Measurements from ENCODE around the gene TTN. TPM values are rescaled to one million over a fixed set of nuclear protein-coding genes. Genes with fewer than 3 reads are reported as not detected.

Gene TTN
- total RNA-seq, 2 experiments from 2014 or later = 0.02 to 0.19 TPM

GRCh38 chr2:178733975-178734374 is 73.2 kb downstream of the TTN start:
- Histone ChIP-seq H3K79me2 (ENCODE audit: insufficient read depth, low read depth, low read length) (no peaks in the 10 kb centered on the region), H3K36me3 (ENCODE audit: insufficient read depth, low read length) (no peaks in the 10 kb centered on the region), H3K27ac (ENCODE audit: low read depth, low read length, poor library complexity, severe bottlenecking) (no peak overlapping the region), H3K4me1 (ENCODE audit: insufficient read depth, low read length, poor library complexity, severe bottlenecking) (no peaks in the 10 kb centered on the region), H4K20me1 (ENCODE audit: insufficient read depth, low read length) (no peaks in the 10 kb centered on the region), H3K4me3 (ENCODE audit: low read depth, low read length, poor library complexity, severe bottlenecking) (no peak overlapping the region), H3K4me2 (ENCODE audit: low read length) (no peak overlapping the region), H2AFZ (ENCODE audit: low read length) (no peak overlapping the region), H3K9me2 (ENCODE audit: insufficient read depth, low read length) (no peaks in the 10 kb centered on the region), H3K9me3 (ENCODE audit: low read length) (no peaks in the 10 kb centered on the region)
- TF ChIP-seq CTCF (conservative IDR thresholded peaks at IDR 0.05; ENCODE audit: low read length) (no peak), EZH2phosphoT487 (IDR thresholded peaks at IDR 0.05; ENCODE audit: borderline replicate concordance, low read depth, low read length) (no peak)
- ChIA-PET CTCF (ENCODE audit: unreplicated experiment) (no interaction called here), POLR2A (no interaction called here)
- BruUV-seq (replicated peaks) = no TSS peak
- intact Hi-C loops (cut with micrococcal nuclease; ENCODE audit: unreplicated experiment) = no loop called here
- DNase-seq (ENCODE audit: low spot score) = no peak

- Histone ChIP-seq H2AFZ (ENCODE audit: low read length) (no peak overlapping the region), H3K4me3 (ENCODE audit: low read depth, low read length, poor library complexity, severe bottlenecking) (no peak overlapping the region), H3K79me2 (ENCODE audit: insufficient read depth, low read depth, low read length) (no peaks in the 10 kb centered on the region), H3K9me2 (ENCODE audit: insufficient read depth, low read length) (no peaks in the 10 kb centered on the region), H3K36me3 (ENCODE audit: insufficient read depth, low read length) (no peaks in the 10 kb centered on the region), H3K4me1 (ENCODE audit: insufficient read depth, low read length, poor library complexity, severe bottlenecking) (no peaks in the 10 kb centered on the region), H4K20me1 (ENCODE audit: insufficient read depth, low read length) (no peaks in the 10 kb centered on the region), H3K9me3 (ENCODE audit: low read length) (no peaks in the 10 kb centered on the region), H3K4me2 (ENCODE audit: low read length) (no peak overlapping the region), H3K27ac (ENCODE audit: low read depth, low read length, poor library complexity, severe bottlenecking) (no peak overlapping the region)
- ChIA-PET CTCF (ENCODE audit: unreplicated experiment) (no interaction called here), POLR2A (interaction anchor here (0.5 kb wide), 2 partner anchors 44 to 46 kb away, joined by 3 to 5 read pairs; no protein-coding TSS in a partner anchor)
- no TSS peak for BruUV-seq (replicated peaks)
- no peak for DNase-seq (ENCODE audit: low spot score)
- intact Hi-C loops (cut with micrococcal nuclease; ENCODE audit: unreplicated experiment) = no loop called here
- TF ChIP-seq EZH2phosphoT487 (IDR thresholded peaks at IDR 0.05; ENCODE audit: borderline replicate concordance, low read depth, low read length) = no peak
- no peak for TF ChIP-seq CTCF (conservative IDR thresholded peaks at IDR 0.05; ENCODE audit: low read length)
Measured at GRCh38 chr2:178732913-178733312, 74.3 kb downstream of the TTN start.

- Histone ChIP-seq H3K9me3 (ENCODE audit: low read length) (no peaks in the 10 kb centered on the region), H4K20me1 (ENCODE audit: insufficient read depth, low read length) (no peaks in the 10 kb centered on the region), H3K4me2 (ENCODE audit: low read length) (no peak overlapping the region), H3K79me2 (ENCODE audit: insufficient read depth, low read depth, low read length) (no peaks in the 10 kb centered on the region), H3K9me2 (ENCODE audit: insufficient read depth, low read length) (no peaks in the 10 kb centered on the region), H2AFZ (ENCODE audit: low read length) (no peak overlapping the region), H3K4me1 (ENCODE audit: insufficient read depth, low read length, poor library complexity, severe bottlenecking) (no peaks in the 10 kb centered on the region), H3K4me3 (ENCODE audit: low read depth, low read length, poor library complexity, severe bottlenecking) (no peak overlapping the region), H3K27ac (ENCODE audit: low read depth, low read length, poor library complexity, severe bottlenecking) (no peak overlapping the region), H3K36me3 (ENCODE audit: insufficient read depth, low read length) (no peaks in the 10 kb centered on the region)
- ChIA-PET POLR2A (no interaction called here), CTCF (ENCODE audit: unreplicated experiment) (no interaction called here)
- no peak for TF ChIP-seq CTCF (conservative IDR thresholded peaks at IDR 0.05; ENCODE audit: low read length)
- no peak for TF ChIP-seq EZH2phosphoT487 (IDR thresholded peaks at IDR 0.05; ENCODE audit: borderline replicate concordance, low read depth, low read length)
- no peak for DNase-seq (ENCODE audit: low spot score)
- BruUV-seq (replicated peaks) = no TSS peak
- intact Hi-C loops (cut with micrococcal nuclease; ENCODE audit: unreplicated experiment) = no loop called here
Measured at GRCh38 chr2:178731300-178731699, 75.9 kb downstream of the TTN start.
